Measurements from ENCODE around the gene SLC12A5.

DNA sequence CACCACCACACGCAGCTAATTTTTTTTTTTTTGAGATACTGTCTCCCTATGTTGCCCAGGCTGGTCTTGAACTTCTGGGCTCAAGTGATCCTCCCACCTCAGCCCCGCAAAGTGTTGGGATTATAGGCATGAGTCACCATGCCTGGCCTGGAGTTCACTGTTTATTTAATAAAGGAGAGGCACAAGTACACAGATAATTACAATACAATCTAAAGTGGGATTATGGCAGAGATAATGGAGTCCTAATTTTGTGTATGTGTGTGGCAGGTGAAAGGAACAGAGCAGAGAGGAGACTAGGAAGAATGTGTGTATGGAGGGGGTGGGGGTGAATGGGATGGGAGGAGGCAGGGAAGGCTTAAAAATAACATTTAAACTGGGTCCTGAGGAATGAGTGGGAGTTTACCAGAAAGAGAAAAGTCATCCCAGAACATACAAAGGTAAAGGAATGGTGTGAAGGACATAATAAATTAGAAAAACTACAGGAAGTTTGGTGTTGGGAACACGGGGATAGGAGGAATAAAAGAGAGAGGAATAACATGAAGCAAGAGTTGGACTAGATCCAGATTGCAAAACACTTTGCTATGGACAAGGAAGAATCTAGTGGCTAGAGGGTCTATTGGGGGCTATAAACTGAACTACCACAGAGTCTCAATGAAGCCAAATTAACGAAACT, 56.3 kb downstream of the SLC12A5 start:
- TF ChIP-seq CTCF (conservative IDR thresholded peaks at IDR 0.05; ENCODE audit: low read depth, low read length), result no peak
- TF ChIP-seq MAFK (IDR thresholded peaks at IDR 0.05; ENCODE audit: low read depth, low read length), result no peak
- TF ChIP-seq RAD21 (IDR thresholded peaks at IDR 0.05; ENCODE audit: low read length), result no peak
- TF ChIP-seq RCOR1 (IDR thresholded peaks at IDR 0.05; ENCODE audit: insufficient replicate concordance, low read length), result peak; percentile 40
- TF ChIP-seq POLR2A (IDR thresholded peaks at IDR 0.05; ENCODE audit: low read depth, low read length), result no peak
- no peak for TF ChIP-seq NFE2L2 (IDR thresholded peaks at IDR 0.05; ENCODE audit: low read depth, low read length)
- TF ChIP-seq FOS (IDR thresholded peaks at IDR 0.05; ENCODE audit: low read depth, low read length), result peak; percentile 42; the same call in 1 of the 2 replicates
- TF ChIP-seq ELK1 (IDR thresholded peaks at IDR 0.05; ENCODE audit: borderline replicate concordance, low read depth, low read length), result no peak
- TF ChIP-seq, protein P1, sequence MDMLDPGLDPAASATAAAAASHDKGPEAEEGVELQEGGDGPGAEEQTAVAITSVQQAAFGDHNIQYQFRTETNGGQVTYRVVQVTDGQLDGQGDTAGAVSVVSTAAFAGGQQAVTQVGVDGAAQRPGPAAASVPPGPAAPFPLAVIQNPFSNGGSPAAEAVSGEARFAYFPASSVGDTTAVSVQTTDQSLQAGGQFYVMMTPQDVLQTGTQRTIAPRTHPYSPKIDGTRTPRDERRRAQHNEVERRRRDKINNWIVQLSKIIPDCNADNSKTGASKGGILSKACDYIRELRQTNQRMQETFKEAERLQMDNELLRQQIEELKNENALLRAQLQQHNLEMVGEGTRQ (IDR thresholded peaks at IDR 0.05; ENCODE audit: low read depth, low read length), result no peak
